H1 (cell line): ENCODE measurements around the gene FAIM2. TPM values are rescaled to one million over a fixed set of nuclear protein-coding genes. Genes with fewer than 3 reads are reported as not detected.

Source experiments
- MAFK ChIP-seq: IDR thresholded peaks from 2 replicates; pipeline ENCODE4 v1.6.1; 2012; ENCODE audit warnings: low read depth, mild to moderate bottlenecking, improper control_type of control experiment, low read length
- polyA plus RNA-seq, 7 experiments: library from polyadenylated mRNA; depleted of rRNA in 3 of 7; stranded (reverse) in 5 of 7; unstranded in 2 of 7; fragments of >200 nt in 5 of 7; fragments of 200-250 nt in 2 of 7; gene quantifications; 1 replicate in 5 of 7; 2 replicates in 1 of 7; 4 replicates in 1 of 7; pipeline versions ENCODE4 v1.2.1 to v1.2.3, GENCODE V29; 2011 to 2013; ENCODE audit warnings: missing spikeins in 2 of 7, mixed read lengths in 2 of 7
- total RNA-seq: library from RNA; stranded (reverse); fragmentation: NEBNext Ultra II Directional; extraction: Animal tissue kit (Norgen Biotek cat#: 25700); gene quantifications from 2 replicates; pipeline ENCODE4 v1.2.1, GENCODE V29; 2021

The FAIM2 gene
- total and polyA plus RNA-seq, 2 of the 8 experiments (the other 6 are each of a cell fraction or from before 2014, with no cell fraction given): 0.89 to 1.3 TPM

GRCh38 chr12:49881415-49882247, 22.1 kb downstream of the FAIM2 start (continued):
- TF ChIP-seq MAFK: no peak
